ENCODE data around the gene NFE2L3.
"Not testable (repeated sequence)": the region's sequence is repeated elsewhere in the genome, so short reads cannot be mapped to it uniquely, and the experiment has no call there.

NFE2L3 gene

DNA sequence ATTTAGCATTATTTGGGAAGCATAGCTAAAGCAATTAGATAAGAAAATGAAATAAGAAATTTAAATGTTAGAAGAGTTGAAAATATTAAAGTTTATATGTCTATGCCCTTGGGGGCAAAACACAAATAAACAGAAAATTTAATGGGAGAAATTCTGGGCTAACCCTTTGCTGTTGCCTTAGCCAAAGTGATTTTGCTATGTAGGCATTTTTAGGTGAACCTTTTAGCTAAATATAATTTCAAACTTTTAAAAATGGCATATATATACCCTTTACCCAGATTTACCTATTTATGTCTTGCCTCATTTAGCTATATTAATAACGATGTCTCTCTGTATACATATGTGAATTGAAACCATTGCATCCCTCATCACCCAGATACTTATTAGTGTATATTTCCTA, 20.1 kb downstream of the NFE2L3 start:
- Histone ChIP-seq H3K9ac (ENCODE audit: low read length) (no peak overlapping the region), H3K9me3 (ENCODE audit: low read length) (no peaks in the 10 kb centered on the region)

DNA sequence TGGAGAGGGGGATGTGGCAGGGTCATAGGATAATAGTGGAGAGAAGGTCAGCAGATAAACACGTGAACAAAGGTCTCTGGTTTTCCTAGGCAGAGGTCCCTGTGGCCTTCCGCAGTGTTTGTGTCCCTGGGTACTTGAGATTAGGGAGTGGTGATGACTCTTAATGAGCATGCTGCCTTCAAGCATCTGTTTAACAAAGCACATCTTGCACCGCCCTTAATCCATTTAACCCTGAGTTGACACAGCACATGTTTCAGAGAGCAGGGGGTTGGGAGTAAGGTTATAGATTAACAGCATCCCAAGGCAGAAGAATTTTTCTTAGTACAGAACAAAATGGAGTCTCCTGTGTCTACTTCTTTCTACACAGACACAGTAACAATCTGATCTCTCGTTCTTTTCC, 23.9 kb downstream of the NFE2L3 start:
- H3K4me3 ChIP-seq (ENCODE audit: low read depth in 1 of 2, low read length in 2 of 2); H3K36me3 ChIP-seq (ENCODE audit: insufficient read depth, low read length); H3K27me3 ChIP-seq (ENCODE audit: control insufficient read depth in 1 of 2, insufficient read depth in 2 of 2, low read length in 2 of 2); H3K27ac ChIP-seq (ENCODE audit: low read depth, low read length); H3K9me3 ChIP-seq (ENCODE audit: low read length); H3K4me1 ChIP-seq (ENCODE audit: insufficient read depth, low read length); H3K9ac ChIP-seq (ENCODE audit: low read length): not testable (repeated sequence)

More for the DNA sequence above, 20.1 kb downstream of the NFE2L3 start:
- H3K27ac ChIP-seq (ENCODE audit: low read depth, low read length), result no peak overlapping the region
- H3K27me3 ChIP-seq (ENCODE audit: control insufficient read depth in 1 of 2, insufficient read depth in 2 of 2, low read length in 2 of 2), result no peaks in the 10 kb centered on the region
- no peaks in the 10 kb centered on the region for H3K36me3 ChIP-seq (ENCODE audit: insufficient read depth, low read length)
- H3K4me3 ChIP-seq (ENCODE audit: low read depth in 1 of 2, low read length in 2 of 2), result no peak overlapping the region
- no peaks in the 10 kb centered on the region for H3K4me1 ChIP-seq (ENCODE audit: insufficient read depth, low read length)

DNA sequence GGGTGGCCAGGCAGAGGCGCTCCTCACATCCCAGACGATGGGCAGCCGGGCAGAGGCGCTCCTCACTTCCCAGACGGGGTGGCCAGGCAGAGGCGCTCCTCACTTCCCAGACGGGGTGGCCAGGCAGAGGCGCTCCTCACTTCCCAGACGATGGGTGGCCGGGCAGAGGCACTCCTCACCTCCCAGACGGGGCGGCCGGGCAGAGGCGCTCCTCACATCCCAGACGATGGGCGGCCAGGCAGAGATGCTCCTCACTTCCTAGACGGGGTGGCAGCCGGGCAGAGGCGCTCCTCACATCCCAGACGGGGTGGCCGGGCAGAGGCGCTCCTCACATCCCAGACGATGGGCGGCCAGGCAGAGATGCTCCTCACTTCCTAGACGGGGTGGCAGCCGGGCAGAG, 24.7 kb downstream of the NFE2L3 start:
- not testable (repeated sequence) for H3K9me3 ChIP-seq (ENCODE audit: low read length); H3K9ac ChIP-seq (ENCODE audit: low read length); H3K27me3 ChIP-seq (ENCODE audit: control insufficient read depth in 1 of 2, insufficient read depth in 2 of 2, low read length in 2 of 2); H3K36me3 ChIP-seq (ENCODE audit: insufficient read depth, low read length); H3K4me3 ChIP-seq (ENCODE audit: low read depth in 1 of 2, low read length in 2 of 2); H3K27ac ChIP-seq (ENCODE audit: low read depth, low read length); H3K4me1 ChIP-seq (ENCODE audit: insufficient read depth, low read length)

DNA sequence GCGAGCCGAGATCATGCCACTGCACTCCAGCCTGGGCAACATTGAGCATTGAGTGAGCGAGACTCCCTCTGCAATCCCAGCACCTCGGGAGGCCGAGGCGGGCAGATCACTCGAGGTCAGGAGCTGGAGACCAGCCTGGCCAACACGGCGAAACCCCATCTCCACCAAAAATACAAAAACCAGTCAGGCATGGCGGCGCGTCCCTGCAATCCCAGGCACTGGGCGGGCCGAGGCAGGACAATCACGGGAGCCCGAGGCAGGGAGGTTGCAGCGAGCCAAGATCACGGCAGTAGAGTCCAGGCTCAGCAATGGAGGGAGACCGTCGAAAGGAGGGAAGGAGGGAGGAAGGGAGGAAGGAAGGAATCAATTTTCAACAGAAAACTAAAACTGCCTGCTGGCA, 25.3 kb downstream of the NFE2L3 start:
- H3K9ac ChIP-seq (ENCODE audit: low read length); H3K36me3 ChIP-seq (ENCODE audit: insufficient read depth, low read length); H3K27me3 ChIP-seq (ENCODE audit: control insufficient read depth in 1 of 2, insufficient read depth in 2 of 2, low read length in 2 of 2); H3K4me3 ChIP-seq (ENCODE audit: low read depth in 1 of 2, low read length in 2 of 2); H3K9me3 ChIP-seq (ENCODE audit: low read length); H3K27ac ChIP-seq (ENCODE audit: low read depth, low read length); H3K4me1 ChIP-seq (ENCODE audit: insufficient read depth, low read length): not testable (repeated sequence)

DNA sequence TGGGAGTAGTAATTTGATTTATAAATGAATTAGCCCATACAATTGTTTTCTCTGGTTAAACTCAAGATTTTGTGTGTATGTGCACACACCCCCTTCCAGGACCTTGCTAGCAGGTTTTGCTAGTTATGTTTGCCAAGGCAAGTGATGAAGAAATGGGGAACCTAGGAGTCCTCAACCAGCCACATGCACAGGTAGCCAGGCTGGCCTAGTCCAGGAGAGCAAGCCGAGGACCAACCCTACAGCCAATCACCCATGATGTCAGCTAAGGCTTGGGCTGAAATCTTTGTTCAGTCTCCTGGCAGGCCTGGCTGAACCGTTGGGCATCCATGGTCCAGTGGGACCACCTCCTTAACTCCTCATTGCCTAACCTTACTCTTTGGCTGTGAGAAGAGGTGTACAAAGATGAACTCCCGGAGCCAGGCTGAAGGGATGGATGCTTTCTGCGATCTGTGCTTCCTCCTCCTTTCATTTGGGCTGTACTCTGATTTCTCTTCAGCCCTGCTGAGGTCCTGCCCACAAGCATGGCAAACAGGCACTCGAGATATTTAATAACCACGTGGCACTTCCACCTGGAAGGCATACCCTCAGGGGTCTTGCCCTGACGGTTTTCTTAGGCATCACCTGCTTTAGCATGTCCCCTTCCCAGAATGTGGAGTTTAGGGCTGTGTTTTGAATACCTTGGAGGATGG, 26.4 kb downstream of the NFE2L3 start:
- H3K4me1 ChIP-seq (ENCODE audit: insufficient read depth, low read length), result no peaks in the 10 kb centered on the region
- no peaks in the 10 kb centered on the region for H3K27me3 ChIP-seq (ENCODE audit: control insufficient read depth in 1 of 2, insufficient read depth in 2 of 2, low read length in 2 of 2)
- H3K9ac ChIP-seq (ENCODE audit: low read length), result no peak overlapping the region
- no peaks in the 10 kb centered on the region for H3K9me3 ChIP-seq (ENCODE audit: low read length)
- no peak overlapping the region for H3K4me3 ChIP-seq (ENCODE audit: low read depth in 1 of 2, low read length in 2 of 2)
- H3K36me3 ChIP-seq (ENCODE audit: insufficient read depth, low read length), result no peaks in the 10 kb centered on the region
- no peak overlapping the region for H3K27ac ChIP-seq (ENCODE audit: low read depth, low read length)

DNA sequence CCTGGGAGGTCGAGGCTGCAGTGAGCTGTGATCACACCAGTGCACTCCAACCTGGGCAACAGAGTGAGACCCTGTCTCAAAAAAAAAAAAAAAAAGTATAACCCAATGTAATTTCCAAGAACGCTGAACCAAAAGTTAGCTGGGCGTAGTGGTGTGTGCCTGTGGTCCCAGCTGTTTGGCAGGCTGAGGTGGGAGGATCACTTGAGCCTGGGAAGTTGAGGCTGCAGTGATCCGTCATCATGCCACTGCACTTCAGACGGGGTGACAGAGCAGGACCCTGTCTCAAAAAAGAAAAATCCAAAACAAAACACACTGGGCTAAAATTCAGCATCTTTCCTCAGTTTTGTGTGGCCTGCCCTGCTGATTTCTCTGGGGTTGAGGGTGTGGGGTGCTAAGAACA, 27.4 kb downstream of the NFE2L3 start:
- Histone ChIP-seq H3K9me3 (ENCODE audit: low read length) (no peaks in the 10 kb centered on the region), H3K27ac (ENCODE audit: low read depth, low read length) (no peak overlapping the region), H3K27me3 (ENCODE audit: control insufficient read depth in 1 of 2, insufficient read depth in 2 of 2, low read length in 2 of 2) (no peaks in the 10 kb centered on the region), H3K4me1 (ENCODE audit: insufficient read depth, low read length) (no peaks in the 10 kb centered on the region), H3K4me3 (ENCODE audit: low read depth in 1 of 2, low read length in 2 of 2) (no peak overlapping the region), H3K9ac (ENCODE audit: low read length) (no peak overlapping the region), H3K36me3 (ENCODE audit: insufficient read depth, low read length) (no peaks in the 10 kb centered on the region)

DNA sequence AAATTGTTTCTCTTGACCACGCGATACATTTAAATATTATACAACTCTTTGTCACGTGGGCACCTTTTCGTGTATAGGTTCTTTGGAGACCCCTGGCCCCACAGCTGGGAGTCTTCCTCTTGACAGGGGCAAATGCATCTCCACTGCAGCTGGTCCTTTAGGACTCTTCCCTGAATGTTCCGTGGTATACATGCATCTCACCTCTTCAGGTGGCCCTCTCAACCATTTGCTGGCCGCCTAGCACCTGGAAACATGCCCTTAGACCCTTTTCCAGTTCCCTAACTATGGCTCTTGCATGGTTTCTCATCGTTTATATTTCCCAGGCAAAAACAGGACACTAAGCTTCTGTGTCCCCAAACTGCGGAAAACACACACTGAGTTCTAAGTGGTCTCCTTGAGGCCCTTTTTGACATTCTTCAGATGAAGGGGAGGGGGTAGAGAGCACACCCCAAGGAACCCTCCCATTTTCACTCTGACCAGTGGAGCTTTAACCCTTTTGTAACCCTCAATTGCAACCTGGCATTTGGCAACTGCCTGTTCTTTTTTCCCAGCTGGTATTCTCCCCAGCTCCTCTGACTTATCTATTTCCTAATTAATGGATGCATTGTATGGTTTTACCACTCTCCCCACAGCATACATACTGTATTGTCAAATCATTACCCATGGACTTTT, 28.0 kb downstream of the NFE2L3 start:
- H3K4me3 ChIP-seq (ENCODE audit: low read depth in 1 of 2, low read length in 2 of 2), result no peak overlapping the region
- H3K27ac ChIP-seq (ENCODE audit: low read depth, low read length), result no peak overlapping the region
- no peak overlapping the region for H3K9ac ChIP-seq (ENCODE audit: low read length)
- no peaks in the 10 kb centered on the region for H3K36me3 ChIP-seq (ENCODE audit: insufficient read depth, low read length)
- H3K27me3 ChIP-seq (ENCODE audit: control insufficient read depth in 1 of 2, insufficient read depth in 2 of 2, low read length in 2 of 2), result no peaks in the 10 kb centered on the region
- H3K9me3 ChIP-seq (ENCODE audit: low read length), result no peaks in the 10 kb centered on the region
- H3K4me1 ChIP-seq (ENCODE audit: insufficient read depth, low read length), result no peaks in the 10 kb centered on the region

DNA sequence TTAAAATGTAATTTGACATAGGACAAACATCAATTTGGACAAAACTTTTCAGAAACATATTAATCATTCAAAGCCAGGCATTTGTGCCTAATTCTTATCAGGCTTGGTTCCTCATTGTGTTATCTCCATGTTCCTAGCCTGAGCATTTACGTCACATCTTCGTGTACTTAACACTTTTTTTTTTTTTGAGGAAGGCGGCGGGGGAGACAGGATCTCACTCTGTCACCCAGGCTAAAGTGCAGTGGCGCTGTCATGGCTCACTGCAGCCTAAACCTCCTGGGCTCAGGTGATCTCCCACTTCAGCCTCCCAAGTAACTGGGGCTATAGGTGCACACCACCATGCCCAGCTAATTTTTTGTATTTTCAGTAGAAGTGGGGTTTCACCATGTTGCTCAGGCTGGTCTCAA, 28.8 kb downstream of the NFE2L3 start:
- Histone ChIP-seq H3K27me3 (ENCODE audit: control insufficient read depth in 1 of 2, insufficient read depth in 2 of 2, low read length in 2 of 2) (no peaks in the 10 kb centered on the region), H3K36me3 (ENCODE audit: insufficient read depth, low read length) (no peaks in the 10 kb centered on the region), H3K9me3 (ENCODE audit: low read length) (no peaks in the 10 kb centered on the region), H3K4me1 (ENCODE audit: insufficient read depth, low read length) (no peaks in the 10 kb centered on the region), H3K27ac (ENCODE audit: low read depth, low read length) (no peak overlapping the region), H3K9ac (ENCODE audit: low read length) (no peak overlapping the region), H3K4me3 (ENCODE audit: low read depth in 1 of 2, low read length in 2 of 2) (no peak overlapping the region)

DNA sequence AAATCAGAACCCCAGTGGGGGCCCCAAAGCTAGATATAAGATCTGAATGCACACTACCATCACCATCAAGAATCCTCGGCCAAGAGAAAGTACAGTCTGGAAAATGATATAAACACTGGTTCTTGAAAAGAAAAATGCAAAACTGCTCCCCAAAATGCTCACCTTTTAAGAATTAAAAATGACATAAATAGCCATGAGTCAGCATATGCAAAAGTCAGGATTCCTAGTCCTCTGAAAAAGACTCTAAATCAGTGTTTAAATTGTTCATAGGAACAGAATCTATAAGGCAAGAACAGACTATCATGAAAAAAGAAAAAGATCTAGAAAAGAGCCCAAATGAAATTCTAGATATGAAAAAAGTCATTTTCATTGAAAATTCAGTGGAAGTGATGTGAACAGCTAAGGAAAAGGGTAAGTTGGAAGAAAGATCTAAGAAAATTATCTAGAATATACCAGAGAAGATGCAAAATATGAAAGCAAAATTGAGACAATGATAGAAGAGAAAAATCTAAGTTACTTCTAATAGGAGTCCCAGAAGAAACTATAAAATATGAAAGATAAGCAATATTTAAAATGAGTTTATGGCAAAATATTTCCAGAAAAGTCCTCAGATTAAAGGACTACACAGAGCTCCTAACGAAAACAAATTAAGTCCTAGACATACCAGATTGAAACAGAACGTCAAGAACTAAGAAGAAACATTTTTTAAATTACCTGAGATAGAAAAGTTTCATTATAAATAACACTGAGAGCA, 29.7 kb downstream of the NFE2L3 start:
- Histone ChIP-seq H3K9ac (ENCODE audit: low read length) (no peak overlapping the region), H3K4me3 (ENCODE audit: low read depth in 1 of 2, low read length in 2 of 2) (no peak overlapping the region), H3K27me3 (ENCODE audit: control insufficient read depth in 1 of 2, insufficient read depth in 2 of 2, low read length in 2 of 2) (no peaks in the 10 kb centered on the region), H3K9me3 (ENCODE audit: low read length) (no peaks in the 10 kb centered on the region), H3K36me3 (ENCODE audit: insufficient read depth, low read length) (no peaks in the 10 kb centered on the region), H3K27ac (ENCODE audit: low read depth, low read length) (no peak overlapping the region), H3K4me1 (ENCODE audit: insufficient read depth, low read length) (no peaks in the 10 kb centered on the region)

DNA sequence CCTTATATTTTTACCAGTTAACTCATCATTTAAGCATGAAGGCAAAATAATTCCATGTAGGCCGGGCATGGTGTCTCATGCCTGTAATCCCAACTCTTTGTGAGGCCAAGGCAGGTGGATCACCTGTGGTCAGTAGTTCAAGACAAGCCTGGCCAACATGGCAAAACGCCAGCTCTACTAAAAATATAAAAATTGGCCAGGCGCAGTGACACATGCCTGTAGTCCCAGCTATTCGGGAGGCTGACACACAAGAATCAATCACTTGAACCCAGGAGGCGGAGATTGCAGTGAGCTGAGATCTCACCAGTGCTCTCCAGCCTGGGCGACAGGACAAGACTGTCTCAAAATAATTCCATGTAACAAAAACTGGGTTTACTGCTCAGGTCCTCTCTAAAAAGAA, 30.3 kb downstream of the NFE2L3 start:
- H3K4me3 ChIP-seq (ENCODE audit: low read depth in 1 of 2, low read length in 2 of 2), result no peak overlapping the region
- H3K27me3 ChIP-seq (ENCODE audit: control insufficient read depth in 1 of 2, insufficient read depth in 2 of 2, low read length in 2 of 2), result no peaks in the 10 kb centered on the region
- no peak overlapping the region for H3K27ac ChIP-seq (ENCODE audit: low read depth, low read length)
- no peaks in the 10 kb centered on the region for H3K4me1 ChIP-seq (ENCODE audit: insufficient read depth, low read length)
- no peak overlapping the region for H3K9ac ChIP-seq (ENCODE audit: low read length)
- peaks cover under 1% of the 10 kb centered on the region for H3K36me3 ChIP-seq (ENCODE audit: insufficient read depth, low read length)
- H3K9me3 ChIP-seq (ENCODE audit: low read length), result no peaks in the 10 kb centered on the region

DNA sequence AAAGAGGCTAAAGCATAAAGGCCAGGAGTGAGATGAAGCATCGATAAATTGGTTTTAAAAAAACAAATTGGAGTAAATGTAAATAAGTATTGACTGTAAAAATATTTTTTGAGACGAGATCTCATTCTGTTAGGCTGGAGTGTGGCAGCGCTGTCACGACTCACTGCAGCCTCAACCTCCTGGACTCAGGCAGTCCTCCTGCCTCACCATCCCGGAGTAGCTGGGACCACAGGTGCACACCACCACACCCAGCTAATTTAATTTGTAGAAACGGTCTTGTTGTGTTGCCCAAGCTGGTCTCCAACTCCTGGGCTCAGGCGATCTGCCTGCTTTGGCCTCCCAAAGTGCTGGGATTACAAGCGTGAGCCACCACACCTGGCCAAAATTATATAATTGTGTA, 30.7 kb downstream of the NFE2L3 start:
- no peaks in the 10 kb centered on the region for H3K9me3 ChIP-seq (ENCODE audit: low read length)
- no peaks in the 10 kb centered on the region for H3K27me3 ChIP-seq (ENCODE audit: control insufficient read depth in 1 of 2, insufficient read depth in 2 of 2, low read length in 2 of 2)
- no peaks in the 10 kb centered on the region for H3K4me1 ChIP-seq (ENCODE audit: insufficient read depth, low read length)
- peaks cover 5% of the 10 kb centered on the region for H3K36me3 ChIP-seq (ENCODE audit: insufficient read depth, low read length)
- no peak overlapping the region for H3K27ac ChIP-seq (ENCODE audit: low read depth, low read length)
- no peak overlapping the region for H3K4me3 ChIP-seq (ENCODE audit: low read depth in 1 of 2, low read length in 2 of 2)
- no peak overlapping the region for H3K9ac ChIP-seq (ENCODE audit: low read length)

Data from muscle layer of colon (tissue), 2 donors.